Ramos (cell line): Measurements from ENCODE around the gene ITPR3.
"Not testable (repeated sequence)": the region's sequence is repeated elsewhere in the genome, so short reads cannot be mapped to it uniquely, and the experiment has no call there.

Experiments
- in situ Hi-C: fragments of 300-500 bp; cut with MboI; formaldehyde crosslinking; loops from one replicate; pipeline ENCODE4 v1.14.3; 2022; ENCODE audit warnings: low sequenced_read_pairs; ENCODE audit not compliant: unreplicated experiment

The ITPR3 gene

DNA sequence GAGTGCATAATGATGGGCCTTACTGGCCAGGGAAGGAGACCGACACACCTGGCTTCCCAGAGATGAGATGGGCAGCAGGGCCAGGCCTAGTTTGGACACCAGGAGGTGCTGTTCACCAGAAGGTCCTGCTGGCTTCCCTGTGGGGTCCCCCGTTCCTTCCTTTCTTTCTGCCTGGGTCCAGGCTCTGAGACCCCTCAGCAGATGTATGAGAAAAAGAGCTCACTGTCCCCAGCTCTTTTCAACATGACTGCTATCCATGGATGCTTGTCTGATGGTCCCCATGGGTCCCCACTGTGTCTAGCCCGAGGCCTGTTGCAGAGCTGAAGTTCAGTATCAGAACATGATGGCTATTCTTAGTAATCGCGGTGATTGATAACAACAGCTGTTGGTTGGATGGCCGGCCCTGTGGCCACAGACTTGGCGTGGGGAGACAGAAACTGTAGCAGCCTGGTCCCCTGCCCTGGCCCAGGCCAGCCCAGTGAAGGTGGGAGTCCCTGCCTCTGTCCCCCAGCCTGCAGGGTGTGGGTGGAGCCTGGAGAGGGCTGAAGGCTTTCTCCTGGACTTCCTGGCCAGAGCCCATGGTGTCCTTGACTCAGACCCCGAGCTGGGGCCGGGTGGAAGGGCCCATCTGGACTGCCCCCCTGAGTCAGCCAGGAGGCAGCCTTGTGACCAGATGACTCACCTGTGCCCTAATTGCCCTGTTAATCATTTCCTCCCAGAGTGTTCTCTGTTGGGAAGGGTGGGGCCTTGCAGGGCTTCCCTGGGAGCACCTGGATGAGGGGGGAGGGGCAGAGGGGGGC is 31.2 kb upstream of the ITPR3 start:
- in situ Hi-C loops = loop anchor here (5.0 kb wide), 1 partner anchor 112 kb away; no protein-coding TSS in a partner anchor

DNA sequence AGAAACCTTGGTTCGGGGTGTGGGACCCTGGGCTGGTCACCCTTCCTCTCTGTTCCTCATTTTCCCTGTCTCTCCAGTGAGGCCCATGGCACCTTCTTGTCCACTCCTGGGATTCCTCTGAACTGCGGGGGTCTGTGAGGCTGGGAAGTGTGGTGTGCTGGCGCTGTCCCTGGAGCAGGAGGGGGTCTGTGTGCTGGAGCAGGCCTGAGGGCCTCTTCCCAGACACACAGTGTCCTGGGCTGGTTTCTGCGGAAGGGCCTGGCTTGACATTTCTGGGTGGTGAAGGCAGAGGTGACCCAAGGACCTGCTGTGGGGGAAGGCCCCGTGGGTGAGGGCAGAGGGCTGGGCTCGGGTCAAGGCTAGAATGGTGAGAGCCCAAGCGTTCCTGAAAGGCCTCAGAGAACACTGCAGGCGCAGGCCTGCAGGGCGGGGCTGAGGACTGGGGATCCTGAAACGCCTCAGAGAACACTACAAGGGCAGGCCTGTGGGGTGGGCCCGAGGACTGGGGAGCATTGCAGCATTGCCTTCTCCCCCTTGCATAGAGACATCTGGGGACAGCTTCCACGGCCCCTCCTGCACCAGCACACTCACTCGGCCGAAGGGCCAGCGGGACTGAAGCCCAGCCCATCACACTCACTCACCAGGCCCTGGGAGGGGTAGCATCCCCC is 30.5 kb upstream of the ITPR3 start:
- in situ Hi-C loops = no loop called here

DNA sequence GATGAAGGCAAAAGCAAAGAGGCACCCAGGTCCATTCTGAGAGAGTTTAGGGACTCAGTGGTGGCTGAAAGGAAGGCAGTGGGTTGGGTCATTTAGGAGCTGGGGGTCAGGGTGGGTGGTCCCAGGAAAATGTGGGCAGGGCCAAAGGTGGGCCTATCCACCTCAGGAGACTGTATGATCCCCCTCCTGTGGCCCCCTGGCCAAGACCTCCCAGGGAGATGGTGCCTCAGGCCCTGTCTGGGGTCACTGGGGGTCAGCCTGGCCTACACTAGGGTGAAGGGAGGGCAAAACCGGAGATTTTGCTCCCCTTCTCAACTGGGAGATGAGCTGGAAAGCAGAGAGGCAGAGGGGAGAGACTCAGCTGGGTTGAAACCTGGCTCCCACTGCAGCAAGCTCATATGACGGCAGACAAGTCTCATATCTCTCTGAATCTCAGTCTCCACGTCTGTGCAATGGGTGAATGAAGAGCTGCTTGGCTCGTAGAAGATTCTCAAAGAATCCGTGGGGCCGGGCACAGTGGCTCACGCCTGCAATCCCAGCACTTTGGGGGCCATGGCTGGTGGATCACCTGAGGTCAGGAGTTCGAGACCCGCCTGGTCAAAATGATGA is 29.6 kb upstream of the ITPR3 start:
- in situ Hi-C loops = no loop called here

DNA sequence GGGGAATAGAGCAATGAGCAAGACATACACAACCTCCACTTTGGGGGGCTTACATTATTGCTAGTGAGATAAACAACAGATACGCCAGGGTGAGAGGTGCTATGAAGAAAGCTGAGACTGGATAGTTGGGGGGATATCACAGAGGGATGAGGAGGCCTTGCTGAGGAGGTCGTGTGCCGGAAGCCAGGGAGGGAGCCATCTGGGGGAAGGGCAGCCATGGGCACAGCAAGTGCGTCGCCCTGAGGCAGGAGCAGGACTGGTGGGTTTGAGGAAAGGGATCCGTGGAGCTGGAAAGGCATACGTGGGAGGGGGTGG is 28.9 kb upstream of the ITPR3 start:
- in situ Hi-C loops = no loop called here

DNA sequence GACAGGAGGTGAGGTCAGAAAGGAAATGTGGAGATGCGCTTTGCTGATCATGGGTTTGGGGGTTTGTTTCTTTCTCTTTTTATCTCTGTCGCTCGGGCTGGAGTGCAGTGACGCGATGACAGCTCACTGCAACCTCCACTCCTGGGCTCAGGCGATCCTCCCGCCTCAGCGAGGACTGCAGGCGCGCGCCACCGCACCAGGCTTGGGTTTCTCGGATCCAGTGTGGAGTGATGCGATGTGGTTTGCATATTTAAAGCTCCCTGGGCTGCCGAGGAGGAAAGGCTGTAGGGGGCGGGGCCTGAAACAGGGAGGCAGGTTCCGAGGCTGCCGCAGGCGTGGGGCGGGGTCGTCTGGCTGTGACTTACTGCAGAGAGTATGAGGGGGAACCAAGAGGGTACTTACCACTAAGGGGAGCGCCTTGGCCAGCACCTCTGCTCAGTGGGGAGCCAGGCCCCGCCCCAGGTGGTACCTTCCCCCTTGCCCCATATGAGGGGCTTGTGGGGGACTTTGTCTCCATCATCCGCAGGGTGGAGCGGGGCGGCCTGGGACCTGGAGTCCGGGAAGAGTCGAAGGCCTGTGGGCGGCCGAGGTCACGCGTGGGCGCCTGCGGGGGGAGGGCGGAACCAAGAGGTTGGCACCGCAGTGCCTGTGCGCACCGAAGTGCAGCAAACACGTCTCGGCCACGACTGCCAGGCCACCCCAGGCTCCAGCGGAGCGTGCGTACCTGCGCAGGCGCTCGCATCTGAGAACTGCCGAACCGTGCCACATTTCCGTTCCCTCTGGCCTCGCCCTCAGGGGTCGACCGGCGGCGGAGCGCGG is 28.3 kb upstream of the ITPR3 start:
- in situ Hi-C loops = no loop called here

DNA sequence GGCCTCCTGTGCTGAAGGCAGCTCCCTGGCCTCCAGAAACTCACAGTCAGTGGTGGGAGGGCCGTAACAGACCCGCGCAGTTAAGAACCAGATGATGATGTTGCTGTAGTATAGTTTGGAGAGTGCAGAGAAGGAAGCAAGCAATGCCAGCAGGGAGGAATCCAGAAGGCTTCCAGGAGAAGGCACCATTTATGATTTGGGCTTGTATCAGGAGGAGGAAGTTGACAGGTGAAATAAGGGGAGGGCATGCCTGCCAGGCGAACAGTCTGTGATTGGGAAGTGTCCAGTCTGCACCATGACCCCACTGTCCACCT is 27.8 kb upstream of the ITPR3 start:
- in situ Hi-C loops = no loop called here

DNA sequence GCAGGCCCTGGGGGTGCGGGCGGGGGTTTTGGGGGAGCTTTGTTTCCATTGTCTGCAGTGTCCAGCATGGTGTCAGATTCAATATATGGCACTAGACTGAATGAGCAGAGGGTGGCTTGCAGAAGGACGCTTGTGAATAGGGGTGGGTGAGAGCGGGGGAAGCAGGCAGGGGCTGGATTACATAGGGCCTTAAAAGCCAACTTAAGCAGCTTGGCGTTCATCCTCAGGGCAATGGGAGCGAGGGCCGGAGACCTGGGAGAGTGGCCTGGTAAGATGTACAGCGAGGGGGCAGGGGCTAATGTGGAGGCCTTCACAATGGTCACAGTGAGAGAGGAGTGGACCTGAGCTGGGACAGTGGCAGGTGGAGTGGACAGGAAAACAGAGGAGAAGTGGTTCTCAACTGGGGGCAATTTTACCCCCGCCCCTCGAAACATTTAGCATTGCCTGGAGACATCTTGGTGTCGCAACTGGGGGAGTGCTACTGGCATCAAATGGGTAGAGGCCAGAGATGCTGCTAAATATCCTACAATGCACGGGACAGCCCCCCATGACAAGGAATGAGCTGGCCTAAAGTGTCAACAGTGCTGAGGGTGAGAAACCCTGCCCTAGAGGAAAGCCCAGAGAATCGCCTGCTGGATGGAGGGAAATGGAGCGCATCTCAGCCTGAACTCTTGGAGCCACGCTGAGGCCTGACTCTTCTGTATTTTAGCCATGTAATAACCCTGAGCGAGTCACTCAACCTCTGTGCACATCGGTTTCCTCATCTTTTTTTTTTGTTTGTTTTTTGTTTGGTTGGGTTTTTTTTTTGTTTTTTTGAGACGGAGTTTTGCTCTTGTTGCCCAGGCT is 25.9 kb upstream of the ITPR3 start:
- in situ Hi-C loops = no loop called here

DNA sequence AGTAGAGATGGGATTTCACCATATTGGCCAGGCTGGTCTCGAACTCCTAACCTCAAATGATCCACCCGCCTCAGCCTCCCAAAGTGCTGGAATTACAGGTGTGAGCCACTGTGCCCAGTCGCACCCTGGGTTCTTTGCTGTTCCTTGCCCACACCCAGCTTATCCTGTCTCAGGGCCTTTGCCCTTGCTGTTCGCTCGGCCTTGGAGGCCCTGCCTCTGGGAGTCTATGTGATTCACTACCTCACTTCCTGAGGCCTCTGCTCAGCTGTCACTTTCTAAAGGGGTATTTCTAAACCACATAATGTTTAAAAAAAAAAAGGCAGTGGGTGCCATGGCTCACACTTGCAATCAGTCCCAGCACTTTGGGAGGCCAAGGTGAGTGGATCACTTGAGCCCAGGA is 24.2 kb upstream of the ITPR3 start:
- in situ Hi-C loops = not testable (repeated sequence)

DNA sequence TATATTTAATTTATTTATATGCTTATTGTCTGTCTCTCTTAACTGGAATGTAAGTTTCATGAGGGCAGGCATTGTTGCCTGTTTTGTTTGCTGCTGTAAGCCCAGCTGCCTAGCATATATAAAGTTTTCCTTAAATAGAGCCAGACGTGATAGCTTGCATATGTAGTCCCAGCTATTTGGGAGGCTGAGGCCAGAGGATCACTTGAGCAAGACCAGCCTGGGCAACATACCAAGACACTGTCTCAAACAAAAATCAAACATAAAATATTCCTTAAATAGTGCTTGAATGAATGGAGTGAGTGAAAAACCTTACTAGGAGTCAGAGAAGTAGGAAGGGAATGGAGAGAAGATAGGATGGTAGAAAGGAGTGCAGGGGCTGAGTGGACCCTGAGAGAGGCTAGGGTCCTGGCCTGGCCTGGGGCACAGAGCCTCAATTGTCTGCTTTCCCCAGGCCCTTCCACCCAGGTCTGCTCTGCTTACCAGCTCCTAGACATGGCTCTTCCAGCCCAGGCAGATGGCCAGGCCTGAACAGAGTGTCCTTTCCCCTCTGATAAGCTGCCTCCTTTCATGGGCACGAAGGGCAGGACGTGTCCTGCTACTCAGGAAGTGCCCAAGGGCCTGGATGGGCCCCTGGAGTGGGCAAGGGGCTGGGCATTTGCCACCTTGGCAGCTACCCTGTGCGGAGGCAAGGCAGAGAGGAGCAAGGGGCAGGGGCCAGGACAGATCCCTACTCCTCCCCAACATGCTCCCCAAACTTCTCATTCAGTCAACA is 23.4 kb upstream of the ITPR3 start:
- in situ Hi-C loops = no loop called here

DNA sequence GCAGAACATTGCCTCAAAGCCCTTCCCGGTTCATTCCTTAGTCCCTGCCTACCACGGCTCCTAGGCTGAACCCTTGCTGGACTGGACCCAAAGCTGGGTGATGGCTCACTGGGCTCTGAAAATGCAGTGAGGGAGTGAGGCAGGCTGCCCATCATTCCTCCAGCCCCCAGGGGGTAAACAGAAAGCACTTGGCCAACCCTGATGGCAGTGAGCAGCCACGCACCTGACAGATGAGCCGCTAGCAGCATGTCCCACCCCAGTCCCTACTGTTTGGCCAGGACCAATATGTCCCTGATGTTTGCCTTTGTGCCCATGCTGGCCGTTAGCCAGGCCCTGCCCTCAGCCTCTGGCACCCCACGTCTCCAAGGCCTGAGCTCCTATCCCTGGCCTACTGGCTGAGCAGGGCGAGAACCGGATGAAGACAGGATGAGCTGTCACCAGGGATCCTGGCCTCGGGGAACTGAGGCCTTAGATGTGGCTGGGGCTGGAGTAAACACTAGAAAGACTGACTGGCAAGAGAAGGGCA is 21.6 kb upstream of the ITPR3 start:
- in situ Hi-C loops = no loop called here

DNA sequence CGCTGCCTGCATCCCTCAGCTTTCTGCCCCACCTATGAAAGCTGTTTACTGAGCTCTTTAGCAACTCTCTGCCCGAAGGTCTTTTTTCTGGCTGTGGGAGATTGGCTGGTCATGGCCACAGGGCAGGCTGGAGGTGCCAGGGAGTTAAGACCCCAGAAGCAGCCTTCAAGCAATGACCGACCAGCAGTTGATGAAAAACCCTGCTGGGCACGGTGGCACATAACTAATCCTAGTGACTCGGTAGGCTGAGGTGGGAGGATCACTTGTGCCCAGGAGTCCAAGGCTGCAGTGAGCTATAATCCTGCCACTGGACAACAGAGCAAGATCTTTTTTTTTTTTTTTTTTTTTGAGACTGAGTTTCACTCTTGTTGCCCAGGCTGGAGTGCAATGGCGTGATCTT is 20.4 kb upstream of the ITPR3 start:
- in situ Hi-C loops = no loop called here

DNA sequence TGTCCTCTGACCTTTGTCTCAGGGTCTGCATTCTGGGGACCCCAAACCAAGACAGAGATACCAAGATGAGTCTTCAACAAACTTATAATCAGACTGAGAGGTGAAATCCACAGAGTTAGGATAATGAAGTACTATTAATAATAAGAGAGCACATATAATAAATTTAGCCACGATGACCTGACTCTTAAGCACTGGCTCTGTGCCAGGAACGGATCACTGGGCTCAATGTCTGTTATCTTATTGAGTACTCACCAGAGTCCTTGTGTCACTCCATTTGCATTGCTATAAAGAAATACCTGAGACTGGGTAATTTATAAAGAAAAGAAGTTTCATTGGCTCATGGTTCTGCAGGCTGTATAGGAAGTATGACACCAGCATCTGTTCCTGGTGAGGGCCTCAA is 18.9 kb upstream of the ITPR3 start:
- in situ Hi-C loops = no loop called here

DNA sequence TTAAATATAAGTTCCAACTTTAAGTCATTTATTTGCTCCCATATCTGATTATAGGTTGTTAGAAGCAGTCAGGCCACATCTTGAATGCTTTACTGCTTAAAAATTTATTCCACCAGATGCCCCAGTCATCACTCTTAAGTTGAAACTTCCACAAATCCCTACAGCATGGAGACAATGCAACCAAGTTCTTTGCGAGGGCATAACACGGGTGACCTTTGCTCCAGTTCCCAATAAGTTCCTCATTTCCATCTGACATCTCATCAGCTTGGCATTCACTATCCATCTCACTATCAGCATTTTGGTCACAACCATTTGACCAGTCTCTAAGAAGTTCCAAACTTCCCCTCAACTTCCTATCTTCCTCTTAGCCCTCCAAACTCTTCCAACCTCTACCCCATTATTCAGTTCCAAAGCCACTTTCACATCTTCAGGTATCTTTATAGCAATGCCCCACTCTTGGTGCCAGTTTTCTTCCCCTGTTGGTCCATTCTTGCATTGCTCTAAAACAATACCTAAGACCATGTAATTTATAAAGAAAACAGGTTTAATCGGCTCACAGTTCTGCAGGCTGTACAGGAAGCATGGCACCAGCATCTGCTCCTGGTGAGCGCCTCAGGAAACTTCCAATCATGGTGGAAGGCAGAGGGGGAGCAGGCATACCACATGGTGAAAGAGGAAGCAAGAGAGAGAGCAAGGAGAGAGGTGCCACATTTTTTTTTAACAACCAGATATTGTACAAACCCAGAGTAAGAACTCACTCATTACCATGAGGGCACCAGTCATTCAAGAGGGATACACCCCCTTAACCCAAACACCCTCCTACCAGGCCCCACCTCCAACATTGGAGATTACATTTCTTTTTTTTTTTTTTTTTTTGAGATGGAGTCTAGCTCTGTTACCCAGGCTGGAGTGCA is 15.9 kb upstream of the ITPR3 start:
- in situ Hi-C loops = no loop called here

DNA sequence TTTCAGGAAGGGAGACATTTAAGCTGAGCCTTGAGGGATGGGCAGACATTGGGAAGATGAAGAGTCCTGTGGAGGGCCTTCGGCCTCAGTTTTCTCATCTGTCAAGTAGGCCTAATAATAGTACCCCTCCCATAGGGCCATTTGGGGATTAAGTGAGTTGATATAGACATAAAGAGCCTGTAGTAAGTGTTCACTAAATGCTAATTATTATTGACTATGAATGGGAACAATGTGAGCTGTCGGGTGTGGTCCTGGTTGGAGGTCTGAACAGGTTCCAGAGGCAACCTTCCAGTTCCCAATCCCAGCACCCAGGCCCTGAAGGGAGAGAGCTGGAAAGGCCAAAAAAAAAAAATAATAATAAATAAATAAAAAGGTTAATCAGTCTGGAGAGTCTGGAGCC is 14.5 kb upstream of the ITPR3 start:
- in situ Hi-C loops = no loop called here

DNA sequence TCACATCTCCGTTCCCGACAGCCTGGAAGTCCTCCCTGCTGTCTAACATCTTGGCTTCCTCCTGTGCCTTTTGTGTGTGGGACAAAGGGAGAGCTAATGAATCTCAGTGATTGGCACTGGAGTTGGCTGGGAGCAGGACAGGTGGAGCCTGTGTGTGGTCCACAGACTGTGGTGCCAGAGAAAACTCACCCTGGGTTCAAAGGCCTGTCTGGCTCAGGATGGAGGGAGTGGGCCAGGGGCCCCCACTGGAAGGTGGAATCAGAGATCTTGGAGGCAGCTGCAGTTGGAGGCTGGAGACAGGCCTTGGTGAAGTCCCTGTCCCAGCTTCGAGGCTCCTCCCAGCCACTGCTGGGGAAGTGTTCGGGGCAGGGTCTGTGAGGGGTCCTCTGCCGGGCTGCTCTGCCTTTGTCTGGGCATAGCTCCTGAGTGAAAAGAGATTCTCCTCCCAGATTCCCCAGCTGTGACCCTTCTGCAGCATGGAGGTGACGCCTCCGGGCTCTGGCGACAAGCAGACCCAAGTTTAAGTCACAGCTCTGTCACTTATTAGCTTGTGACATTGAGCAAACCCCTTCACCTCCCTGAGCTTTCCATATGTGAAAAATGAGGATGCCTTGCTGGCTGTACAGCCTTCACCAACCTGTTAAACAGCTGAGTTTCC is 13.9 kb upstream of the ITPR3 start:
- in situ Hi-C loops = no loop called here

DNA sequence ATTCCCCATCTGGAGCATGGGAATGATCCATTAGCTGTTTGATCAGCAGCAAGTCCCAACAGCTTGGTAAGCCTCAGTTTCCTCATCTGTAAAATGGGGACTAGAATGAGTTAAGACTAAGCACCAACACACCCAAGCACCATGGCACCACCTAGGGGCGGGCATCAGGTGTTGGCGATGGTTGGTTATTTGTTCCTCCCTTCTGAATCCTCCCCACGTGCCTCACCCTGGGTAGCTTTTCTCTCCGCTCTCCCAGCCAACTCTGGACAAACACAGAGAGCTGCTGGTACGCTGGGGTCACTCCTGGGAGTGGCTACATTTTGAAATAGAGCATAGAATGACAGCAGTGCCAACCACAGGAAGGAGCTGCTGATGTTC is 13.3 kb upstream of the ITPR3 start:
- in situ Hi-C loops = no loop called here

DNA sequence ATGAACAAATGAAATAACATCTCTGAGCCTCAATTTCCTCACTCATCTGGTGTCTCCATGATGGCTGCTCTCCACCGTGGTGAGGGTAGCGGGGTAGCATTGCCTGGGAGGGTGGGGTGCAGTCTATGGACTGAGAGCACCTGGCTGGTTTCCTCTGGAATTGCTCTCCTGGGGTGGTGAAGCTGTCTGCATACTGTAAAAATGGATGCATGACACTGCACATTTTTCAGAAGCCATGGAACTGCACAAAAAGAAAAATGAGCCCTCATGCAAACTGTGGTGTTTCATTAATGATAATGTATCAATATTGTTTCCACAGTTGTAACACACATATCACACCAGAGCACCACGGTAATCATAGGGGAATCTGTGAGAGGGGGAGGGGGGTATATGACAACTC is 12.1 kb upstream of the ITPR3 start:
- in situ Hi-C loops = no loop called here

DNA sequence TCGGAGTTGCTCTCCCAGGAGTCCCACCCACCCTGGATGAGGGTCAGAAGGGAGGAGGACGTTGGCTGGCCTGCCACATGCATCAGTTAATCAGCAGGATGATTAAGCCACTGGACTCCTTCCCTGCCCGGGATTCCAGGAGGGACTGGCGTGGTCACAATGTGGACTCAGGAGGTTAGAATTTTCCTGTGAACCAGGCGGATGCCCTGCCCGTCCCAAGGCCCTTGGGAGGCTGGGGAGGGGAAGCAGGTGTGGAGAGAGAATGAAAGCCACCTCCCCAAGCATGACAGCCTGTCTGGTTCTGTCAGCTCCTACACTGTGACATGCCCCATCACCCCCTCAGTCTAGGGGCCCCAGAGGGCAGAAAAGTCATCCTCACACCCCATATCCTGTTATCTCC is 11.6 kb upstream of the ITPR3 start:
- in situ Hi-C loops = no loop called here
